HEK293T (cell line): Measurements from ENCODE around the gene OR52E8.

Source experiments
- CTCF ChIA-PET: fragments of 350-600 bp; formaldehyde crosslinking; extraction: SDS; loops from one replicate; lab custom pipeline; 2021; ENCODE audit warnings: antibody characterized with exemption, inconsistent platforms; lab: Yijun Ruan, JAX
- POLR2A ChIA-PET: fragments of 350-600 bp; formaldehyde crosslinking; extraction: SDS; loops from one replicate; lab custom pipeline; 2020; ENCODE audit warnings: antibody characterized with exemption, inconsistent platforms; lab: Yijun Ruan, JAX
- DNase-seq: peaks from one replicate; pipeline ENCODE4 v3.0.0; 2012; ENCODE audit warnings: mixed read lengths; ENCODE audit errors: extremely low spot score
- ARNT ChIP-seq: fragments of 450-650 bp; IDR thresholded peaks from 2 replicates; pipeline ENCODE4 v1.6.1; 2017; ENCODE audit warnings: mild to moderate bottlenecking
- BHLHE40 ChIP-seq: fragments of 450-650 bp; IDR thresholded peaks from 2 replicates; pipeline ENCODE4 v1.6.1; 2016; ENCODE audit warnings: mild to moderate bottlenecking, moderate library complexity, borderline replicate concordance
- CTBP1 ChIP-seq: fragments of 450-650 bp; IDR thresholded peaks from 2 replicates; pipeline ENCODE4 v1.6.1; 2016; ENCODE audit warnings: borderline replicate concordance
- ELF4 ChIP-seq: fragments of 450-650 bp; IDR thresholded peaks from 2 replicates; pipeline ENCODE4 v1.6.1; 2017; ENCODE audit warnings: antibody characterized with exemption
- FOXA1 ChIP-seq: fragments of 450-650 bp; IDR thresholded peaks from 2 replicates; pipeline ENCODE4 v1.6.1; 2016; ENCODE audit warnings: mild to moderate bottlenecking
- FOXK2 ChIP-seq: fragments of 450-650 bp; IDR thresholded peaks from 2 replicates; pipeline ENCODE4 v1.6.1; 2016; ENCODE audit warnings: mild to moderate bottlenecking
- FOXM1 ChIP-seq: fragments of 450-650 bp; IDR thresholded peaks from 2 replicates; pipeline ENCODE4 v1.6.1; 2017; ENCODE audit warnings: mild to moderate bottlenecking, borderline replicate concordance
- HDGF ChIP-seq: fragments of 450-650 bp; IDR thresholded peaks from 2 replicates; pipeline ENCODE4 v1.6.1; 2017; ENCODE audit warnings: antibody characterized with exemption, borderline replicate concordance
- L3MBTL2 ChIP-seq: fragments of 450-650 bp; conservative IDR thresholded peaks from 2 replicates; pipeline ENCODE4 v1.6.1; 2016; ENCODE audit warnings: mild to moderate bottlenecking
- LEF1 ChIP-seq: fragments of 450-650 bp; IDR thresholded peaks from 2 replicates; pipeline ENCODE4 v1.6.1; 2017; ENCODE audit warnings: mild to moderate bottlenecking, borderline replicate concordance
- NFRKB ChIP-seq: fragments of 450-650 bp; IDR thresholded peaks from 2 replicates; pipeline ENCODE4 v1.6.1; 2016; ENCODE audit warnings: mild to moderate bottlenecking, moderate library complexity
- PKNOX1 ChIP-seq: fragments of 450-650 bp; IDR thresholded peaks from 2 replicates; pipeline ENCODE4 v1.6.1; 2016
- SP1 ChIP-seq: fragments of 450-650 bp; IDR thresholded peaks from 2 replicates; pipeline ENCODE4 v1.6.1; 2017
- SUZ12 ChIP-seq: fragments of 450-650 bp; IDR thresholded peaks from 2 replicates; pipeline ENCODE4 v1.6.1; 2016; ENCODE audit warnings: mild to moderate bottlenecking
- TARDBP ChIP-seq: fragments of 450-650 bp; IDR thresholded peaks from 2 replicates; pipeline ENCODE4 v1.6.1; 2016
- ZNF384 ChIP-seq: fragments of 450-650 bp; IDR thresholded peaks from 2 replicates; pipeline ENCODE4 v1.6.1; 2016

OR52E8 gene

GRCh38 chr11:5881756-5882155, 24.3 kb upstream of the OR52E8 start:
- no peak for DNase-seq
- TF ChIP-seq NFRKB (no peak), SUZ12 (no peak), HDGF (no peak), FOXA1 (no peak), BHLHE40 (no peak), FOXK2 (no peak), ARNT (no peak), FOXM1 (no peak), PKNOX1 (no peak), CTBP1 (no peak)
- ChIA-PET POLR2A (no interaction called here), CTCF (no interaction called here)

DNA sequence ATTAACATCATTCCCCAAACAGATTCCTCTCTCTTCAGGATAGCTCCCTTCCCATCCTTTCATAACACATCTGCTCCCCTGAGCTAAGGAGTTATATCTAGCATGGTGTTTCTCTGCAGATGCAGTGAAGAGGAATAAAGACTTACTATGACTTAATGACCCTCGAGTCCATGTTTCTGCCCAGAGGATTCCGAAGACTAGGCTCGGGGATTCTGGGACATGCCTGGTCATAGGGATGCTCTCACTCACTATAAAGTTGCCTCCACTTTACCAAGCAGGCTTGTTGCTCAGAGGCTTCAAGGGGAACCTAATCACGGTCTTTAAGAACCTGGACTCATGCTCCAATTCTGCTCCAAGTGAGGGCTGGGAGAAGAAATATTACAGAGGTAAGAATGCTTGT, 22.8 kb upstream of the OR52E8 start, which contains the start of gene OR52E4:
Gene OR52E4 (plus strand): TSS at position 301 of the 400 bp plus-strand sequence. CDS start 3,664 bp downstream, outside the sequence.
- no peak for TF ChIP-seq CTBP1
- TF ChIP-seq L3MBTL2: no peak
- no peak for TF ChIP-seq ARNT
- TF ChIP-seq PKNOX1: no peak
- TF ChIP-seq FOXK2: no peak
- TF ChIP-seq HDGF: no peak
- no peak for TF ChIP-seq ELF4
- no peak for TF ChIP-seq BHLHE40
- CTCF ChIA-PET: no interaction called here
- no peak for DNase-seq
- POLR2A ChIA-PET: no interaction called here

DNA sequence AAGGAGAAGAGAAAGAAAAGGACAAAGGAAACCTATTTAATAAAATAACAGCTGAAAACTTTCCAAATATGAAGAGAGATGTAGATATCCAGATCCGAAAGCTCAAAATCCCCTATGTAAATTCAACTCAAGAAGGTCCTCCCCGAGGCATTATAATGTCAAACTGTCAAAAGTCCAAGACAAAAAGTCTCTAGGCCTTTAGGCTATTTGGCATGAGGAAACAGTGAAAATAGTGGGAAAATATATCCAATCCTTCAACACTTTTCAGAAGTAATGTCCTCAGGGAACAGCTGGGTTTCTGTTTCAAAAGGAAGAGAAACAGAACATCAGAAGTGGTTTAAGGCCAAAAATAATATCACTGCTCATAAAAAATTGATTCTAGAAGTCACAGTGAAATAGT, 21.1 kb upstream of the OR52E8 start:
- no peak for DNase-seq
- POLR2A ChIA-PET: no interaction called here
- CTCF ChIA-PET: no interaction called here
- TF ChIP-seq HDGF (no peak), CTBP1 (no peak), NFRKB (no peak), PKNOX1 (no peak), SP1 (no peak), SUZ12 (no peak), FOXK2 (no peak), ZNF384 (no peak), ELF4 (no peak), ARNT (no peak), L3MBTL2 (no peak), BHLHE40 (no peak), FOXM1 (no peak), TARDBP (no peak), LEF1 (no peak), FOXA1 (no peak)

GRCh38 chr11:5865826-5866225, 8.3 kb upstream of the OR52E8 start:
- CTCF ChIA-PET: no interaction called here
- TF ChIP-seq FOXM1 (no peak), L3MBTL2 (no peak), ARNT (no peak), BHLHE40 (no peak), TARDBP (no peak), ZNF384 (no peak)
- POLR2A ChIA-PET: no interaction called here
- no peak for DNase-seq

DNA sequence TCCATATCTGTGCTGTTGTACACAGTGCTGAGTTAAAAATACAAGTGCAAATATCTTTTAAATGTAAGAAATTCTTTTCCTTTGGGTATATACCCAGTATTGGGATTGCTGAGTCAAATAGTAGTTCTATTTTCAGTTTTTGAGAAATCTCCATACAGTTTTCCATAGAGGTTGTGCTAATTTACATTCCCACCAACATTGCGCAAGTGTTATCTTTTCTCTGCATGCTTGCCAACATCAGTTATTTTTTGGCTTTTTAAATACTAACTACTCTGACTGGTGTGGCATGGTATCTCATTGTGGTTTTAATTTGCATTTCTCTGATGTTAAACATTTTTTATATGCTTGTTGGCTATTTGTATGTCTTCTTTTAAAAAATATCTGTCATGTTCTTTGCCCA, 6.5 kb downstream of the OR52E8 start:
- TF ChIP-seq SP1 (no peak), NFRKB (no peak), L3MBTL2 (no peak), HDGF (no peak), LEF1 (no peak), FOXA1 (no peak), ELF4 (no peak), PKNOX1 (no peak), TARDBP (no peak), SUZ12 (no peak), FOXK2 (no peak), FOXM1 (no peak), CTBP1 (no peak), ZNF384 (no peak), BHLHE40 (no peak), ARNT (no peak)
- ChIA-PET CTCF (no interaction called here), POLR2A (no interaction called here)
- no peak for DNase-seq

- DNase-seq: no peak
- ChIA-PET POLR2A (no interaction called here), CTCF (no interaction called here)
- TF ChIP-seq LEF1 (no peak), CTBP1 (no peak), SUZ12 (no peak), FOXK2 (no peak)
These were observed 9.8 kb downstream of the OR52E8 start for GRCh38 chr11:5847711-5848110.
